Endothelial cell of umbilical vein (primary cell): Measurements from ENCODE around the gene PSAP. TPM values are rescaled to one million over a fixed set of nuclear protein-coding genes. Genes with fewer than 3 reads are reported as not detected.

Experiments used
- BruUV-seq: library from RNA; stranded (reverse); fragments of 400-500 nt; replicated peaks from 2 replicates; lab custom pipeline; 2021; lab: Mats Ljungman, UMichigan
- CTCF ChIA-PET: fragments of 300-600, 350-600 bp; sonication (Branson Sonifier 250); formaldehyde crosslinking; loops from one replicate; lab custom pipeline; 2021; ENCODE audit warnings: antibody characterized with exemption, inconsistent platforms; lab: Charles Lee
- POLR2A ChIA-PET: fragments of 300-600, 350-600 bp; sonication (Branson Sonifier 250); formaldehyde crosslinking; loops from one replicate; lab custom pipeline; 2021; ENCODE audit warnings: antibody characterized with exemption, inconsistent platforms; lab: Charles Lee
- DNase-seq: peaks from one replicate; pipeline ENCODE4 v3.0.0-alpha.2; 2011; ENCODE audit warnings: low read depth, low spot score
- FAIRE-seq: peaks from 2 replicates; lab custom pipeline; 2011; peaks lifted over from hg19 to GRCh38; lab: Jason Lieb, UNC
- H2AFZ ChIP-seq: 2 replicates; pipeline ENCODE4 v1.6.0; 2012; ENCODE audit warnings: low read depth, low read length, control low read depth, inconsistent platforms
- H3K27ac ChIP-seq: 2 replicates; pipeline ENCODE4 v1.5.1; 2011; ENCODE audit warnings: low read depth, mild to moderate bottlenecking, control low read depth, low read length, moderate library complexity; ENCODE audit not compliant: insufficient read depth
- H3K27me3 ChIP-seq, 2 experiments: 2 replicates each; pipeline versions ENCODE4 v1.6.0 to v1.6.1; 2011; ENCODE audit warnings: low read length in 2 of 2, mixed read lengths in 1 of 2; ENCODE audit not compliant: control insufficient read depth in 2 of 2, insufficient read depth in 2 of 2
- H3K36me3 ChIP-seq, 2 experiments: 2 replicates in 1 of 2; 3 replicates in 1 of 2; pipeline ENCODE4 v1.5.1; 2011; ENCODE audit warnings: low read length in 2 of 2, mild to moderate bottlenecking in 1 of 2, moderate library complexity in 1 of 2; ENCODE audit not compliant: control insufficient read depth in 2 of 2, insufficient read depth in 2 of 2; ENCODE audit errors: extremely low read depth in 1 of 2
- H3K4me1 ChIP-seq: 3 replicates; pipeline ENCODE4 v1.5.1; 2011; ENCODE audit warnings: mild to moderate bottlenecking, low read length; ENCODE audit not compliant: control insufficient read depth, insufficient read depth; ENCODE audit errors: extremely low read depth
- H3K4me2 ChIP-seq: 2 replicates; pipeline ENCODE4 v1.6.1; 2011; ENCODE audit warnings: low read length, control low read depth, mixed read lengths; ENCODE audit not compliant: insufficient read depth
- H3K4me3 ChIP-seq, 3 experiments: fragments of 200-600 bp in 1 of 3; sonication (generic), shearing (Covaris generic) in 1 of 3; replicated peaks in 1 of 3; 2 replicates each; pipeline ENCODE4 v1.5.1; 2011 to 2016; ENCODE audit warnings: control low read depth in 3 of 3, low read length in 3 of 3, mild to moderate bottlenecking in 2 of 3, inconsistent platforms in 1 of 3, low read depth in 1 of 3, moderate library complexity in 1 of 3; ENCODE audit not compliant: insufficient read depth in 1 of 3
- H3K79me2 ChIP-seq: 2 replicates; pipeline ENCODE4 v1.6.0; 2012; ENCODE audit warnings: low read length, inconsistent platforms; ENCODE audit not compliant: control insufficient read depth, insufficient read depth
- H3K9ac ChIP-seq: replicated peaks from 2 replicates; pipeline ENCODE3; 2011; ENCODE audit warnings: low read length, control low read depth; ENCODE audit not compliant: insufficient read depth; ENCODE audit errors: extremely low read depth
- H3K9me1 ChIP-seq: replicated peaks from 3 replicates; pipeline ENCODE4 v1.6.0; 2011; ENCODE audit warnings: mild to moderate bottlenecking, low read length; ENCODE audit not compliant: control insufficient read depth, insufficient read depth; ENCODE audit errors: extremely low read depth
- H3K9me3 ChIP-seq: replicated peaks from 2 replicates; pipeline ENCODE4 v1.5.1; 2012; ENCODE audit warnings: low read length, inconsistent platforms; ENCODE audit not compliant: control insufficient read depth, insufficient read depth
- H4K20me1 ChIP-seq: replicated peaks from 2 replicates; pipeline ENCODE3; 2011; ENCODE audit warnings: mild to moderate bottlenecking, low read length; ENCODE audit not compliant: control insufficient read depth, insufficient read depth; ENCODE audit errors: extremely low read depth
- EZH2 ChIP-seq: IDR thresholded peaks from 2 replicates; pipeline ENCODE4 v1.6.1; 2012; ENCODE audit warnings: borderline replicate concordance, low read depth, mild to moderate bottlenecking, moderate library complexity, low read length, inconsistent platforms; ENCODE audit not compliant: severe bottlenecking
- FOS ChIP-seq: IDR thresholded peaks from 2 replicates; pipeline ENCODE4 v1.6.1; 2011; ENCODE audit warnings: mild to moderate bottlenecking, low read length, moderate library complexity, borderline replicate concordance; ENCODE audit not compliant: insufficient read depth
- GATA2 ChIP-seq: IDR thresholded peaks from 2 replicates; pipeline ENCODE4 v1.7.0; 2011; ENCODE audit warnings: low read depth, mild to moderate bottlenecking, moderate library complexity, mixed read lengths, low read length; ENCODE audit not compliant: insufficient read length, insufficient read depth
- JUN ChIP-seq: IDR thresholded peaks from 2 replicates; pipeline ENCODE4 v1.6.1; 2011; ENCODE audit warnings: borderline replicate concordance, low read depth; ENCODE audit not compliant: insufficient read length, insufficient read depth
- MYC ChIP-seq: IDR thresholded peaks from one replicate; pipeline ENCODE4 v1.6.1; 2011; ENCODE audit warnings: mild to moderate bottlenecking, low read depth, low read length
- POLR2A ChIP-seq: IDR thresholded peaks from 2 replicates; pipeline ENCODE4 v1.6.1; 2012; ENCODE audit warnings: low read depth, mild to moderate bottlenecking, control low read depth, low read length
- POLR2AphosphoS5 ChIP-seq: IDR thresholded peaks from 2 replicates; pipeline ENCODE4 v1.6.1; 2012; ENCODE audit warnings: low read depth, mild to moderate bottlenecking, control low read depth, low read length, moderate library complexity; ENCODE audit not compliant: insufficient read depth
- dilution Hi-C: fragments of 300-500 bp; cut with MboI; formaldehyde crosslinking; loops from one replicate; pipeline ENCODE4 v1.15.0; 2019; ENCODE audit warnings: low sequenced_read_pairs; ENCODE audit not compliant: extremely low pct_ligation_motif_present
- intact Hi-C: fragments of 100-400 bp; cut with micrococcal nuclease; formaldehyde crosslinking; loops from one replicate; pipeline ENCODE4 v1.10.0; 2022
- polyA plus RNA-seq, 4 experiments: library from polyadenylated mRNA; depleted of rRNA in 3 of 4; stranded (reverse) in 3 of 4; unstranded in 1 of 4; fragments of >200 nt; gene quantifications; 2 replicates each; pipeline versions ENCODE4 v1.2.1 to v1.2.3, GENCODE V29; 2011 to 2012; ENCODE audit warnings: missing spikeins in 1 of 4
- total RNA-seq: library from RNA; stranded (reverse); gene quantifications from 2 replicates; pipeline ENCODE4 v1.2.3, GENCODE V29; 2021
- TF ChIP-seq, protein P1 (sequence below), 2 donors: IDR thresholded peaks; 1 replicate in 1 of 2; 2 replicates in 1 of 2; pipeline ENCODE4 v1.5.1; 2011; ENCODE audit warnings: low read length in 2 of 2, mild to moderate bottlenecking in 2 of 2, moderate library complexity in 2 of 2, control low read depth in 1 of 2, inconsistent platforms in 1 of 2, low read depth in 1 of 2; ENCODE audit not compliant: insufficient read depth in 1 of 2; ENCODE audit errors: extremely low read depth in 1 of 2
- TF ChIP-seq, protein P2 (sequence below): IDR thresholded peaks from 2 replicates; pipeline ENCODE4 v1.6.1; 2011; ENCODE audit not compliant: insufficient read depth, insufficient read length

PSAP gene
- total and polyA plus RNA-seq, 2 donors (not counting 3 experiments of a cell fraction or from before 2014, with no cell fraction given), result 644 to 1,476 TPM

DNA sequence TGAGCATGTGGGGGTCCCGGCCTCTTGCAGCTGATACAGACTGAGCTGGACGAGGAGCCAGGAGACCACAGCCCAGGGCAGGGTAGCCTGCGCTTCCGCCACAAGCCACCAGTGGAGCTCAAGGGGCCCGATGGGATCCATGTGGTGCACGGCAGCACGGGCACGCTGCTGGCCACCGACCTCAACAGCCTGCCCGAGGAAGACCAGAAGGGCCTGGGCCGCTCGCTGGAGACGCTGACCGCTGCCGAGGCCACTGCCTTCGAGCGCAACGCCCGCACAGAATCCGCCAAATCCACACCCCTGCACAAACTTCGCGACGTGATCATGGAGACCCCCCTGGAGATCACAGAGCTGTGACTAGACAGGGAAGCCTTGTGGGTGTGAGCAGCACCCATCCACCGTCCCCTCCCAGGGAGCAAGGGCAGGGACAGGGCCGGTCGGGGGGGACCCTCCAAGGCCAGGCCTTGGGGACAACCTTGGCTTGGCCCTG, 36.1 kb downstream of the PSAP start:
- TF ChIP-seq, protein P1, sequence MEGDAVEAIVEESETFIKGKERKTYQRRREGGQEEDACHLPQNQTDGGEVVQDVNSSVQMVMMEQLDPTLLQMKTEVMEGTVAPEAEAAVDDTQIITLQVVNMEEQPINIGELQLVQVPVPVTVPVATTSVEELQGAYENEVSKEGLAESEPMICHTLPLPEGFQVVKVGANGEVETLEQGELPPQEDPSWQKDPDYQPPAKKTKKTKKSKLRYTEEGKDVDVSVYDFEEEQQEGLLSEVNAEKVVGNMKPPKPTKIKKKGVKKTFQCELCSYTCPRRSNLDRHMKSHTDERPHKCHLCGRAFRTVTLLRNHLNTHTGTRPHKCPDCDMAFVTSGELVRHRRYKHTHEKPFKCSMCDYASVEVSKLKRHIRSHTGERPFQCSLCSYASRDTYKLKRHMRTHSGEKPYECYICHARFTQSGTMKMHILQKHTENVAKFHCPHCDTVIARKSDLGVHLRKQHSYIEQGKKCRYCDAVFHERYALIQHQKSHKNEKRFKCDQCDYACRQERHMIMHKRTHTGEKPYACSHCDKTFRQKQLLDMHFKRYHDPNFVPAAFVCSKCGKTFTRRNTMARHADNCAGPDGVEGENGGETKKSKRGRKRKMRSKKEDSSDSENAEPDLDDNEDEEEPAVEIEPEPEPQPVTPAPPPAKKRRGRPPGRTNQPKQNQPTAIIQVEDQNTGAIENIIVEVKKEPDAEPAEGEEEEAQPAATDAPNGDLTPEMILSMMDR (IDR thresholded peaks at IDR 0.05; ENCODE audit: extremely low read depth in 1 of 2, insufficient read depth in 1 of 2, low read depth in 1 of 2, low read length in 2 of 2), result no peak
- no peak for TF ChIP-seq GATA2
- H3K4me3 ChIP-seq, result no peak overlapping the region
- dilution Hi-C loops, result no loop called here
- CTCF ChIA-PET, result interaction anchor here (4.7 kb wide), 1 partner anchor 82 kb away, joined by 28 read pairs; no protein-coding TSS in a partner anchor
- H2AFZ ChIP-seq, result no peak overlapping the region
- H3K4me1 ChIP-seq, result no peaks in the 10 kb centered on the region
- H3K9ac ChIP-seq, result no peak overlapping the region
- no peaks in the 10 kb centered on the region for H3K9me1 ChIP-seq
- FAIRE-seq (no peak), DNase-seq (no peak)
- BruUV-seq, result no TSS peak
- POLR2A ChIA-PET, result no interaction called here
- intact Hi-C loops, result loop anchor here (5.0 kb wide), 3 partner anchors 103 to 503 kb away; no protein-coding TSS in a partner anchor
- H3K27me3 ChIP-seq, result no peaks in the 10 kb centered on the region
- peaks cover 6 to 41% of the 10 kb centered on the region in 2 experiments for H3K36me3 ChIP-seq
- no peaks in the 10 kb centered on the region for H3K79me2 ChIP-seq
- no peak overlapping the region for H3K4me2 ChIP-seq
- H3K9me3 ChIP-seq, result no peaks in the 10 kb centered on the region
- no peak overlapping the region for H3K27ac ChIP-seq
- H4K20me1 ChIP-seq, result no peaks in the 10 kb centered on the region

DNA sequence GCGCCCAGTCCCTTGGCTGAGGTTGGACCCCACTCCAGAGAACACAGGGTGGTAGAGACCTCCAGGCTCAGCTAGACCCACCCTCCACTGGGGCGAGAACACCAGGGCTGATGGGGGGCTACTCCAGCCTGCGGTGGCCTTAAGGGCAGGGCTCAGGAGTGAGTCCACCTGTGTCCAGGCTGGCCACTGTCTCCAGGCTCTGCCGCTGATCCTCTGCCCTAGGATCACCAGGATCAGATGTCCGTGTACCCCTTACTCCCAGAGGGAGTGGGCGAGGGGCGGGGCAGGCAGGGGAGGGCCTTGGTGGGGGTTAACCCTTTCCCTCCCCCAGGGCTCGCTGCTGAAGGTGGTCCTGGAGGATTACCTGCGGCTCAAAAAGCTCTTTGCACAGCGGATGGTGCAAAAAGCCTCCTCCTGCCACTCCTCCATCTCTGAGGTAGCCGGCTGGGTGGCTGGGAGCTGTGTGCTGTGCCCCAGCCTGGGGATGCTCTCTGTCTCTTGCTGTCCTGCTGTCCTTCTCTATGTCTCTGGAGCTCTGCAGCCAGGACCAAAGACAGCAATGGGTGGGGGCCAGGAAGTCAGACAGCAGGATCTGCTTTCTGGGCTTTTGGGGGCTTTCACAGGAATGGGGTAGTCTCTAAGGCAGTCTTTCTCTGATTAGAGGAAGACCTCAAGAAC, 38.0 kb downstream of the PSAP start:
- no peak for FAIRE-seq

More for the DNA sequence above, 38.0 kb downstream of the PSAP start:
- Histone ChIP-seq H3K9me3 (no peaks in the 10 kb centered on the region), H3K4me1 (no peaks in the 10 kb centered on the region), H3K4me3 (no peak overlapping the region), H3K79me2 (no peaks in the 10 kb centered on the region), H3K36me3 (peaks cover 0 to 25% of the 10 kb centered on the region in 2 experiments), H3K27me3 (no peaks in the 10 kb centered on the region), H4K20me1 (no peaks in the 10 kb centered on the region), H3K27ac (no peak overlapping the region), H3K9ac (no peak overlapping the region), H3K9me1 (no peaks in the 10 kb centered on the region), H3K4me2 (no peak overlapping the region), H2AFZ (no peak overlapping the region)
- DNase-seq, result no peak
- no TSS peak for BruUV-seq
- dilution Hi-C loops, result no loop called here
- intact Hi-C loops, result loop anchor here (1.0 to 5.0 kb wide), 4 partner anchors 101 to 501 kb away; no protein-coding TSS in a partner anchor
- ChIA-PET POLR2A (no interaction called here), CTCF (interaction anchor here (0.8 to 4.1 kb wide), 10 partner anchors 31 to 494 kb away, joined by 3 to 36 read pairs (median 4); partner anchors contain the start of gene SLC29A3)
- TF ChIP-seq GATA2 (no peak), EZH2 (no peak), MYC (no peak), JUN (no peak), POLR2A (no peak), POLR2AphosphoS5 (no peak), FOS (no peak)
- TF ChIP-seq, protein P2, sequence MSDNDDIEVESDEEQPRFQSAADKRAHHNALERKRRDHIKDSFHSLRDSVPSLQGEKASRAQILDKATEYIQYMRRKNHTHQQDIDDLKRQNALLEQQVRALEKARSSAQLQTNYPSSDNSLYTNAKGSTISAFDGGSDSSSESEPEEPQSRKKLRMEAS, result no peak
- TF ChIP-seq, protein P1 (IDR thresholded peaks at IDR 0.05; ENCODE audit: extremely low read depth in 1 of 2, insufficient read depth in 1 of 2, low read depth in 1 of 2, low read length in 2 of 2), result no peak
